HG02588 (cell line): Measurements from ENCODE around the gene CAMTA2.

Experiments
- ATAC-seq: cut with Tn5 transposase; IDR thresholded peaks from one replicate; pipeline ENCODE4 v1.9.1; 2021; ENCODE audit warnings: mild to moderate bottlenecking, moderate library complexity; ENCODE audit not compliant: unreplicated experiment

The CAMTA2 gene

GRCh38 chr17:4969047-4969550, 18.4 kb downstream of the CAMTA2 start:
- ATAC-seq, result no peak

DNA sequence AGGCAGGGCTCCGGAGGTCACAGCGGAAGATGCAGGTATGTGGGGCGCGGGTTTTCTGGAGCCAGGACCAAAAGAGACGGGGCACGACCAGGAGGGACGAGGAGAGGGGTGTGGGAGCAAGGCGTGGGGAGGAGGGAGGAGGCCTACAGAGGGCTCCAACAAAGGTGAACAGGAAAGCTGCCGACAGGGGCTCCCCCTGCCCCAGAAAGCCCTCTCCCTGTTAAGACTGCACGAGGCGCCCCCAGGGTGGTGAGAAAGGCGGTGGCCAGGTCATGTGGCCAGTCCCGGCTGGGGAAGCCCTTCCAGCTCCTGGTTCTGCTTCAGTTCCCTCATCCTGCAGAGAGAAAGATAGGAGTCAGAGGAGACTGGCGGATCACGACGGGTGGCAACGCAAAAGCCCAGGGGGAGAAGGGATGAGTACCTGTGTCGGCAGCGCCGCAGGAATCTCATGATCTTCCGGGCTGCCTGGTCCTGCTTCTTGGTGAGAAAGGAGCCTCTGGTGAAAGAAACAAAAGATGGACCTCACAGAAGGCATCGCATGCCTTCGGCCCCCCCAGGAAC, 18.9 kb downstream of the CAMTA2 start:
- ATAC-seq, result no peak

GRCh38 chr17:4967539-4968485, 19.7 kb downstream of the CAMTA2 start, which contains the start of gene SPAG7:
SPAG7 (minus strand) TSS chr17:4967817; CDS start chr17:4967804, 13 bp downstream.
- peak; percentile 55 for ATAC-seq

GRCh38 chr17:4966844-4967538, 20.5 kb downstream of the CAMTA2 start:
- peak; percentile 70 for ATAC-seq

DNA sequence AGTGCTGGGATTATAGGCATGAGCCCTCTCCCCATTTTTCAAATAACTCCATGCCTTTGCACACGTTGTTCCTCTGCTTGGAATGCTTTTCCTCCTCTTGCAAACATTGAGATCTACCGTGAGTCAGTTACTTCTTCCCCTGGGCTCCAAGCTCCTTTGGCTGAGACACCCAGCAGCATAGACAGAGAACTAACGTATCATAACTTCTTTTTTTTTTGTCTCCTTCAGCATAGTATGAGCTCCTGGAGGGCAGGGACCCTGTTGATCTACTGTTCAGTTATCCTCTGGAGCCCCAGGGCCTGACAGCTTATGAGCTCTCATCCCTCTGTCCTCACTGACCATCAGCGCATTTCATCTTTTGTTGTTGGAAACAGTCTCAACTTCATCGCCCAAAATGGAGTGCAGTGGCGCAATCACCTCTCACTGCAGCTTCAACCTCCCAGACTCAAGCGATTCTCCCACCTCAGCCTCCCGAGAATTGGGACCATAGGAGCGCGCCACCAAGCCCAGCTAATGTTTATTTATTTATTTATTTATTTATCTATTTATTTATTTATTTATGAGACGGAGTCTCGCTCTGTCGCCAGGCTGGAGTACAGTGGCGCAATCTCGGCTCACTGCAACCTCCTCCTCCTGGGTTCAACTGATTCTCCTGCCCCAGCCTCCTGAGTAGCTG, 22.0 kb downstream of the CAMTA2 start:
- ATAC-seq, result no peak

GRCh38 chr17:4960279-4960922, 27.1 kb downstream of the CAMTA2 start:
- no peak for ATAC-seq

DNA sequence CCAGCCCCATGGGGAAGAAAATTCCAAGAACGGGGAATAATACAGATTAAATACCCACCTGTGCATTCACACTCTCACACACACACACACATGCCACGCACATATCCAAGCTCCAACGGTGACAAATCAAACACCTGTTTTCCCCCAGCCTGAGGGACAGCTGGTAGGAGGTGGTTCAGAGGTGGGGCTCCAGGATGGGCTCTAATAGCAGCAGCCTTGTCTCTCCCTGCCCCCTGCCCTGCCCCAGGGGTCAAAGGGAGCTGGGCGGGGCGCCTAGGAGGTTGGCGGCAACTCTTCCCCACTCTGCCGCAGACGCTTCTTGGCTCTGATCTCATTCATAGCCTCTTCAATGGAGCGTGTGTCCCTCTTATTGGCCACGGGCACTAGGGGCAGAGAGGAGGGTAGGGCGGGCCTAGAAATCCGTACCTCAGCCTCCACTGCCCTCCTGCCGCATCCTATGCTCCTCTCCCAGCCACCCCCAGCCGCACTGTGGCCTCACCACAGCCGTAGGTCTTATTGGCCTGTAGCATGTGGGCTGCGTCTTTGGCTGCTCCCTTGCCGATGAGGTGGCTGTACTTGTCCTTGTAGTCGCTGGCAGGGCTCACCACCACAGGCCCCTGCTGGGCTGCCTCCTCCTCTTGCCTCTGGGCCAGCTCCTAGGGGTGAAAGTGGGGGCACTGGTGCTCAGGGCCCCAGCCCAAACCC, 28.1 kb downstream of the CAMTA2 start:
- no peak for ATAC-seq

DNA sequence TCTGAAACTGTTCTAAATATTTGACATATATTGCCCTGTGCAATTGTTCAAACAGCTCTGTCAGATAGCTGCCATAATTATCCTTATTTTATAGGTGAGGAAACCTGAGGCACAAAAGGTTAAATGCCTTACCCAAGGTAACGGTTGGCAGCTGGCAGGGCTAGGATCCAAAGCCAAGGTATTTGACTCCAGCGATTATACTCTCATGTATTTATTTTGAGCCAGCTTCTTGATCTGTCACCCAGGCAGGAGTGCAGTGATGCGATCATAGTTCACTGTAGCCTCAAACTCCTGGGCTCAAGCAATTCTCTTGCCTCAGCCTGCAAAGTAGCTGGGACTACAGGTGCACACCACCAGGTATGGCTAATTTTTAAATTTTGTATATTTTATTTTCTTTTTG, 29.4 kb downstream of the CAMTA2 start:
- no peak for ATAC-seq

DNA sequence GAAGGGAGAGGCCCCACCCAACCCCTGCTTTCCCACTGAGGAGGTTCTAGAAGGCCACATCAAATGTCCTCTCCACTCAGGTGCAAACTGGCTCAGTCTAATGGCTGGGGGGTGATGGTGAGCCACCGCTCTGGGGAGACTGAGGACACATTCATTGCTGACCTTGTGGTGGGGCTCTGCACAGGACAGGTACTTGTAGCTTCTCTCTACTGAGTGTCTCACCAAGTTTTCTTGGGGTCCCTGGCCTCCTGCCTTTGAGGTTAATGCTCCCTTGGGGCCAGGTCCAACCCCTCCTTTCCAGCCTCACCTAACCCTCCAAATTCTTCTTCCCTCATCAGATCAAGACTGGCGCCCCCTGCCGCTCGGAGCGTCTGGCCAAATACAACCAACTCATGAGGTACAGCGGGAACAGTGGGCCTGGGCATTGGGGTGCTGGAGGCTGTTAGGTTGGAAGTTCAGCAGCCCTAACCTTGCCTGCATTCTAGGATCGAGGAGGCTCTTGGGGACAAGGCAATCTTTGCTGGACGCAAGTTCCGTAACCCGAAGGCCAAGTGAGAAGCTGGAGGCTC, 30.9 kb downstream of the CAMTA2 start:
- ATAC-seq, result no peak

GRCh38 chr17:4955091-4955490, 32.4 kb downstream of the CAMTA2 start:
- ATAC-seq, result no peak

GRCh38 chr17:4953451-4953961, 34.0 kb downstream of the CAMTA2 start:
- ATAC-seq, result no peak

DNA sequence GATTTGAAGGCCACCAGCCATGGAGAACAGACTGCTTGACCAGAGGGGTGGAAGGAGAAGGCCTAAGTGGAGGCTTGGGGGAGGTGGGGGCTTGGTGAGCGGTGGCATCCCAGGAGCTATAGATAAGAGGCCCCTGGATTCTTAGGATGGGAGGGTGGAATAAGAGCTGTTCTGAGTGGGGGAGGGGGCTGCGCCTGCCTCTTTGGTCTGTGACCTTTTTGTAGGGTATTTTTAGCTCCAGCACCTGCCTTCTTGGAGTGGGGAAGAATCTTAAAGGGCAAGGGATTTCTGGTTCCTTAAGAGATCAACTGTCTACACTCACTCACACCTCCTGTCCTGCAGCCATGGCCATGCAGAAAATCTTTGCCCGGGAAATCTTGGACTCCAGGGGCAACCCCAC, 36.0 kb downstream of the CAMTA2 start:
- ATAC-seq, result no peak

- ATAC-seq, result no peak
These were observed 36.7 kb downstream of the CAMTA2 start, which contains the start of gene ENO3 for GRCh38 chr17:4950746-4951204. ENO3 (plus strand) TSS chr17:4951119; CDS start chr17:4951830, 711 bp downstream.

DNA sequence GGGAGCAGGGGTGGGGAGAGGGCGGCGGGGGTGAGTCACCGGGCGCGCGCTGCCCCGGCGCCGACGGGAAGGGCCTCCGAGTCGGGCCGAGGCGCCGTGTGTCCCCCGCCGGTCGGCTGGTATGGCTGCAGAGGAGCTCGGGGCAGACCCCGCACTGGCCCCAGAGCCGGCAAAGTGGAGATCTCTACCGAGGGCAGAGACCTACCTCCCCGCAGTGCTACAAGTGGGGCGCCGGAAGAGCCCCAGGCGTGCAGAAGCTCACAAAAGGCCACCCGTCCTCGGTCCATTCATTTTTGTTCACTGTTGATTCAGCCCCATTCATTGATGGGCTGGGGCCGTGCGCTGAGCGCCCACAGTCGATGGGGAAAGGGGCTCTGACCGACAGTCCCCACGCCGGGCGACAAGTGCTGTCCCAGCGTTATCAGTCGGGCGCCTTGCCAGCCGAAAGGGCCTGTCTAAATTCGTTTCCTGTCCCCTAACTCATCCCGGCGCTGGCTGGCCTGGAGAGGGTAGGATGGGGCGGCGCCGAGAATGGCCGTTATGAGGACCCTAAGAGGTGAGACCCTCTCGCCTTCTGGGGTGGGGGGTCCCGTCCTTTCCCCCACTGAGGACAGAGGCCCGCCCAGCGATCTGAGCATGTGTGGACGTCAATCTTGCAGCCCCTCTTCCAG, 37.3 kb downstream of the CAMTA2 start:
- peak; percentile 2 for ATAC-seq

- ATAC-seq, result peak; percentile 19
These were observed 38.0 kb downstream of the CAMTA2 start for GRCh38 chr17:4949321-4950074.

- peak; percentile 31 for ATAC-seq
These were observed 38.5 kb downstream of the CAMTA2 start for GRCh38 chr17:4948931-4949320.

DNA sequence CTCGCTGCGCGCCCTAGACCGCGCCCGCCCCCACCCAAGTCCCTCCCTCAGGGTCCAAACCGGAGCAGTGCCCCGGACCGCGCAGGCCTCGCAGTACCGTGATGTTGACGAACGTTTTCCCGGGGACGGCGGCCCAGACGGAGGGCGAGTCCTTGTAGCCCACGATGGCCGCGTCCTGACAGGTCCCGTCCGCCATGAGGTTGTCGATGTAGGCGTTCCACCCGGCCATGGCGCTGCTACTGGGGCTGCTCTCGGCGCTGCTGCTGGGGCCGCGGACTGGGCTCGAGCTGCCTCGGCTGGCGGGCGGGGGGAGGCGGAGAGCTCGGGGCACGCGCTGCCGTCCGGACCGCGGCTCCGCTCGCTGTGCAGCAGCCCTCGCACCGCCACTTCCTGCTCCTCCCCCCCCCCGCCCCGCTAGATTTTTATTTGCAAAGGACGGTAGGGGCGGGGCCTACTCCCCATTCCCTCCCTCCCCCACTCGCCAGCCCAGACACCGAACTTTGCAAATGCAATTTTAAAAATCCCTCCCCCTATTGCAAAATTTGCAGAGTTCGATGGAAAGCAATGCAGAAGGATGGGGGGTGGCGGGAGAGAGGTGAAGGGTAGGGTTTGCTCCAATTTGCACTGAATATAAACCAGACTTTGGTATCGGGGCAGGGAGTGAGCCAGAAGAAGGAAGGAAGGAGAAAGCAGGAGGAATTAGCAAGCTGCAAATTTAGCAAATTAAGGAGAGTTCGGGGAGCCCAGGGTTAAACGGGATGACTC, 39.1 kb downstream of the CAMTA2 start, which contains the start of gene PFN1:
Gene PFN1, minus strand, starts transcription at position 365 of the 765 bp plus-strand sequence. Its CDS starts 136 bp downstream, at position 229.
- no peak for ATAC-seq
